Loucy (cell line): ENCODE data around the gene SARM1.
A peak's percentile ranks its signal among the peaks of the same experiment; 100 is the strongest.

Source experiments
- H2AFZ ChIP-seq: fragments of 200-600 bp; sonication (generic); 2 replicates; pipeline ENCODE4 v1.6.0; 2016; ENCODE audit warnings: antibody characterized with exemption, mild to moderate bottlenecking, low read length, moderate library complexity
- H3F3A ChIP-seq: fragments of 200-600 bp; 2 replicates; pipeline ENCODE4 v1.6.0; 2016; ENCODE audit warnings: antibody characterized with exemption, low read depth, mild to moderate bottlenecking
- H3K27me3 ChIP-seq: fragments of 200-600 bp; sonication (generic); 2 replicates; pipeline ENCODE4 v1.6.1; 2014; ENCODE audit warnings: low read length, mild to moderate bottlenecking; ENCODE audit not compliant: insufficient read depth, poor library complexity, severe bottlenecking
- H3K36me3 ChIP-seq: fragments of 200-600 bp; sonication (generic); 2 replicates; pipeline ENCODE4 v1.6.1; 2016; ENCODE audit warnings: low read length; ENCODE audit not compliant: insufficient read depth
- H3K4me1 ChIP-seq: fragments of 200-600 bp; sonication (generic); 2 replicates; pipeline ENCODE4 v1.5.1; 2014; ENCODE audit warnings: low read length, mild to moderate bottlenecking; ENCODE audit not compliant: insufficient read depth, poor library complexity, severe bottlenecking
- H3K4me2 ChIP-seq: fragments of 200-600 bp; sonication (generic); 2 replicates; pipeline ENCODE4 v1.6.0; 2014; ENCODE audit warnings: antibody characterized with exemption, low read length, low read depth, mild to moderate bottlenecking; ENCODE audit not compliant: poor library complexity, severe bottlenecking
- H3K4me3 ChIP-seq: fragments of 200-600 bp; sonication (generic); 2 replicates; pipeline ENCODE4 v1.5.1; 2014; ENCODE audit warnings: low read length, mild to moderate bottlenecking, mixed read lengths; ENCODE audit not compliant: poor library complexity, severe bottlenecking
- H3K79me2 ChIP-seq: fragments of 200-600 bp; sonication (generic); 2 replicates; pipeline ENCODE4 v1.6.1; 2014; ENCODE audit warnings: low read length; ENCODE audit not compliant: insufficient read depth
- H3K9ac ChIP-seq: fragments of 200-600 bp; sonication (generic); 2 replicates; pipeline ENCODE4 v1.6.0; 2014; ENCODE audit warnings: mild to moderate bottlenecking, low read depth, low read length, moderate library complexity; ENCODE audit not compliant: poor library complexity, severe bottlenecking
- H3K9me2 ChIP-seq: fragments of 200-600 bp; sonication (generic); replicated peaks from 2 replicates; pipeline ENCODE4 v1.6.1; 2016; ENCODE audit warnings: low read depth, low read length, mixed read lengths
- H3K9me3 ChIP-seq: fragments of 200-600 bp; sonication (generic); 2 replicates; pipeline ENCODE4 v1.6.1; 2014; ENCODE audit warnings: mild to moderate bottlenecking, antibody characterized with exemption, low read length, low read depth; ENCODE audit not compliant: insufficient read depth
- H4K20me1 ChIP-seq: fragments of 200-600 bp; sonication (generic); 2 replicates; pipeline ENCODE4 v1.6.0; 2014; ENCODE audit warnings: antibody characterized with exemption, low read length, mild to moderate bottlenecking; ENCODE audit not compliant: insufficient read depth, poor library complexity, severe bottlenecking
- CTCF ChIP-seq: fragments of 200-600 bp; sonication (generic); conservative IDR thresholded peaks from 2 replicates; pipeline ENCODE4 v1.5.1; 2014; ENCODE audit warnings: mild to moderate bottlenecking, antibody characterized with exemption, low read length
- EZH2phosphoT487 ChIP-seq: fragments of 200-600 bp; IDR thresholded peaks from 2 replicates; pipeline ENCODE4 v1.6.1; 2018; ENCODE audit warnings: antibody characterized with exemption, mild to moderate bottlenecking, moderate library complexity, borderline replicate concordance

SARM1 gene

GRCh38 chr17:28333083-28333746, 38.3 kb upstream of the SARM1 start:
- TF ChIP-seq EZH2phosphoT487: no peak
- TF ChIP-seq CTCF: no peak
- H3K9ac ChIP-seq: peak overlapping the region; percentile 74
- H3K4me3 ChIP-seq: no peak overlapping the region
- no peak overlapping the region for H2AFZ ChIP-seq
- H3K27me3 ChIP-seq: no peaks in the 10 kb centered on the region
- H3K4me1 ChIP-seq: peaks cover 24% of the 10 kb centered on the region
- H3K4me2 ChIP-seq: peak overlapping the region; percentile 20
- no peaks in the 10 kb centered on the region for H3K9me3 ChIP-seq
- H4K20me1 ChIP-seq: peaks cover 4% of the 10 kb centered on the region
- H3K36me3 ChIP-seq: peaks cover 13% of the 10 kb centered on the region; the same call in 1 of the 2 replicates
- H3K79me2 ChIP-seq: peaks cover 36% of the 10 kb centered on the region; the same call in 1 of the 2 replicates
- H3F3A ChIP-seq: no peaks in the 10 kb centered on the region
- no peaks in the 10 kb centered on the region for H3K9me2 ChIP-seq

GRCh38 chr17:28334171-28334570, 37.3 kb upstream of the SARM1 start:
- Histone ChIP-seq H4K20me1 (peaks cover 4% of the 10 kb centered on the region), H3K27me3 (no peaks in the 10 kb centered on the region), H3K4me1 (peaks cover 24% of the 10 kb centered on the region), H3K4me3 (peak overlapping the region; percentile 97), H3K9ac (peak overlapping the region; percentile 74), H3K79me2 (peaks cover 36% of the 10 kb centered on the region; the same call in 1 of the 2 replicates), H3K36me3 (peaks cover 4% of the 10 kb centered on the region; the same call in 1 of the 2 replicates), H3K4me2 (peak overlapping the region; percentile 84), H3K9me2 (no peaks in the 10 kb centered on the region), H3K9me3 (no peaks in the 10 kb centered on the region), H3F3A (no peaks in the 10 kb centered on the region), H2AFZ (no peak overlapping the region)
- no peak for TF ChIP-seq EZH2phosphoT487
- TF ChIP-seq CTCF: no peak

GRCh38 chr17:28334666-28335200, 36.8 kb upstream of the SARM1 start:
- no peaks in the 10 kb centered on the region; the same call in 1 of the 2 replicates for H3K36me3 ChIP-seq
- peaks cover 24% of the 10 kb centered on the region for H3K4me1 ChIP-seq
- H3F3A ChIP-seq: no peaks in the 10 kb centered on the region
- peak overlapping the region; percentile 97 for H3K4me3 ChIP-seq
- no peaks in the 10 kb centered on the region for H3K27me3 ChIP-seq
- peaks cover 4% of the 10 kb centered on the region for H4K20me1 ChIP-seq
- H3K9me3 ChIP-seq: no peaks in the 10 kb centered on the region
- peak overlapping the region; percentile 96 for H2AFZ ChIP-seq
- no peaks in the 10 kb centered on the region for H3K9me2 ChIP-seq
- peak overlapping the region; percentile 84 for H3K4me2 ChIP-seq
- H3K79me2 ChIP-seq: peaks cover 39% of the 10 kb centered on the region; the same call in 1 of the 2 replicates
- peak overlapping the region; percentile 74 for H3K9ac ChIP-seq
- TF ChIP-seq EZH2phosphoT487 (no peak), CTCF (no peak)
